GM23248 (cell line): Measurements from ENCODE around the gene MBD4.

Experiments used
- EZH2 ChIP-seq: fragments of 200-600 bp; sonication (generic); IDR thresholded peaks from 2 replicates; pipeline ENCODE4 v1.6.1; 2018; ENCODE audit warnings: antibody characterized with exemption, mild to moderate bottlenecking; ENCODE audit not compliant: insufficient read depth, poor library complexity, severe bottlenecking
- EZH2phosphoT487 ChIP-seq: fragments of 200-600 bp; sonication (generic); IDR thresholded peaks from 2 replicates; pipeline ENCODE4 v1.6.1; 2018; ENCODE audit warnings: antibody characterized with exemption, moderate library complexity, mild to moderate bottlenecking, low read depth; ENCODE audit not compliant: insufficient read depth

DNA sequence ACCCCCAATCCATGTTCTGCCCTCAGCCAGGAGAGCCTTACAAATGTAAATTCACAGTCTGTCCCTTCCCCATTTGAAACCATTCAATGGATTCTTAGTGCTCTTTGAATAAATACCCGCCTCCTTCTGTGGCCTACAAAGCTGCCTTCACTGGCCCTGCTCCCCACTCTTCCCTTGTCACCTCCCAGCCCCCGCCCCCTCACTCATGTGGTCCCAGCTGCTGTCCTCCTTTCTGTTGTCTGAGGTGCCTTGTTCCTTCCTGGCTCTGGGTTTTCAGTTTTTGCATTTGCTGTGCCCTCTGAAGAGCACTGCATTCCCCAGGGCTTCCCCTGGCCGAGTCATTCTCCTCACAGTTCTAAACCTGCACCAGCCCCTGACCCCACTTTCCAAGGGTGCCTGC is 14.5 kb downstream of the MBD4 start:
- TF ChIP-seq EZH2phosphoT487 (no peak), EZH2 (no peak)
